HG03565 (cell line): Measurements from ENCODE around the gene P3H3.
"Not testable (repeated sequence)": the region's sequence is repeated elsewhere in the genome, so short reads cannot be mapped to it uniquely, and the experiment has no call there.

Experiments used
- ATAC-seq: cut with Tn5 transposase; IDR thresholded peaks from one replicate; pipeline ENCODE4 v1.9.1; 2021; ENCODE audit warnings: mild to moderate bottlenecking, moderate library complexity; ENCODE audit not compliant: unreplicated experiment

The P3H3 gene

GRCh38 chr12:6887460-6887859, 59.3 kb downstream of the P3H3 start:
- ATAC-seq = no peak

GRCh38 chr12:6888360-6888759, 60.2 kb downstream of the P3H3 start:
- no peak for ATAC-seq

DNA sequence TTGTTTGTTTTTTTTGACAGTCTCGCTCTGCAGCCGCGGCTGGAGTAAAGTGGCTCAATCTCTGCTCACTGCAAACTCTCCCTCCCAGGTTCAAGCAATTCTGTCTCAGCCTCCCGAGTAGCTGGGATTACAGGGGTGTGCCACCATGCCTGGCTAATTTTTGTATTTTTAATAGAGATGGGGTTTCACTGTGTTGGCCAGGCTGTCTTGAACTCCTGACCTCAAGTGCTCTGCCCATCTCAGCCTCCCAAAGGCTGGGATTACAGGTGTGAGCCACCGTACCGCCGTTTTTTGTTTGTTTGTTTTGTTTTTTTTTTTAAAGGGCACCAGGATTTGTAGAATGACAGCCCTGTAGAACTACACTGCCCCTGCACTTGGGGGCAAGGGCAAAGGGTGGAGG, 60.6 kb downstream of the P3H3 start:
- not testable (repeated sequence) for ATAC-seq
